ENCODE results near the gene ARL11.

GRCh38 chr13:49653478-49653877, 25.2 kb downstream of the ARL11 start:
- no peak for TF ChIP-seq CTCF (IDR thresholded peaks at IDR 0.05)
- TF ChIP-seq POLR2A (IDR thresholded peaks at IDR 0.05), result no peak

All from vagina (tissue), 2 donors.